Immature natural killer cell (primary cell): Measurements from ENCODE around the gene ADRM1. TPM values are rescaled to one million over a fixed set of nuclear protein-coding genes. Genes with fewer than 3 reads are reported as not detected.

Experiments
- DNase-seq, 3 donors: peaks; one replicate each; pipeline ENCODE4 v3.0.0; 2022; ENCODE audit warnings: mixed read lengths in 1 of 3
- H3K27ac Mint-ChIP-seq, 6 donors: one replicate each; pipeline ENCODE4 v1.8.0; 2020; ENCODE audit warnings: mixed read lengths in 6 of 6, mild to moderate bottlenecking in 5 of 6, inconsistent platforms in 4 of 6, moderate library complexity in 3 of 6
- H3K27me3 Mint-ChIP-seq, 3 donors: one replicate each; pipeline ENCODE4 v1.8.0; 2020 to 2021; ENCODE audit warnings: low read depth in 3 of 3, mild to moderate bottlenecking in 3 of 3, mixed read lengths in 3 of 3, moderate library complexity in 3 of 3, inconsistent platforms in 1 of 3
- H3K36me3 Mint-ChIP-seq, 3 donors: one replicate each; pipeline ENCODE4 v1.8.0; 2020; ENCODE audit warnings: mixed read lengths in 3 of 3, inconsistent platforms in 2 of 3, mild to moderate bottlenecking in 2 of 3
- H3K4me1 Mint-ChIP-seq, 2 donors: one replicate each; pipeline ENCODE4 v1.8.0; 2020; ENCODE audit warnings: inconsistent platforms in 2 of 2, mild to moderate bottlenecking in 2 of 2, mixed read lengths in 2 of 2, moderate library complexity in 1 of 2
- H3K4me3 Mint-ChIP-seq, 5 donors: one replicate each; pipeline ENCODE4 v1.8.0; 2020; ENCODE audit warnings: mild to moderate bottlenecking in 5 of 5, mixed read lengths in 5 of 5, inconsistent platforms in 3 of 5, moderate library complexity in 3 of 5
- H3K9me3 Mint-ChIP-seq, 6 donors: one replicate each; pipeline ENCODE4 v1.8.0; 2020; ENCODE audit warnings: mild to moderate bottlenecking in 6 of 6, mixed read lengths in 6 of 6, inconsistent platforms in 4 of 6, moderate library complexity in 3 of 6
- polyA plus RNA-seq, 3 donors: library from polyadenylated mRNA; unstranded; fragments of 300-500 nt; fragmentation: Illumina TruSeq; gene quantifications; one replicate each; pipeline ENCODE4 v1.2.3, GENCODE V29; 2021

The ADRM1 gene
- polyA plus RNA-seq, 3 donors from 2014 or later, result 97.2 to 132 (median 108) TPM

GRCh38 chr20:62293946-62294345 is 8.9 kb upstream of the ADRM1 start:
- peak overlapping the region in 2 of 5 donors; percentile 22 to 45 for H3K4me3 Mint-ChIP-seq
- H3K36me3 Mint-ChIP-seq, result peaks cover 4 to 11% (median 8%) of the 10 kb centered on the region in 3 donors
- peak overlapping the region; percentile 56 to 96 (median 86) for H3K27ac Mint-ChIP-seq
- no peaks in the 10 kb centered on the region for H3K9me3 Mint-ChIP-seq
- peaks cover under 1 to 8% (median 3%) of the 10 kb centered on the region in 3 donors for H3K27me3 Mint-ChIP-seq
- DNase-seq, result no peak
- peaks cover 37% of the 10 kb centered on the region in 2 donors for H3K4me1 Mint-ChIP-seq

DNA sequence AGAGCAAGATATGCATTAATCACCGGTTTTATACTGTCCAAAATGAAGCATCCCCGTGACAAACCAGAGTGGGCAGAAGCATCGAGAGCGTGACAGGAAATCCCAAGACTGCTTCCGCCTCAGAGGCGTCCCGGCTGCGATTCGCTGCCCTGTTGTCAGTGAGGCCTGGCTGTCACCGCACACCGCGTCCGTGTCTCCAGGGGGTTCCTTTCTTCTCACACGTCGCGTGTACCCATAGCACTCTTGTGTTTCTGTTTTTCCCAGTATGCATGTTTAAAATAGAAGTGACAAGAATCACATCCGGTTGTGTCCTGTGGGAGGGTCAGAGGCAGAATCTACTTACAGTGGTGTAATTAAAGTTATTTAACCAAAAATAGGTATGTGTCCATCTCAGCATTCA is 8.3 kb upstream of the ADRM1 start:
- no peaks in the 10 kb centered on the region for H3K9me3 Mint-ChIP-seq
- peaks cover 1 to 8% (median 3%) of the 10 kb centered on the region in 3 donors for H3K27me3 Mint-ChIP-seq
- DNase-seq, result peak in 1 of 3 donors; percentile 22

GRCh38 chr20:62296724-62297448 is 5.9 kb upstream of the ADRM1 start:
- Mint-ChIP-seq H3K4me1 (peaks cover 34 to 35% of the 10 kb centered on the region in 2 donors), H3K27ac (peak overlapping the region in 1 of 6 donors; percentile 31), H3K4me3 (no peak overlapping the region), H3K27me3 (peaks cover 4 to 7% (median 6%) of the 10 kb centered on the region in 3 donors), H3K36me3 (peaks cover 4 to 9% (median 8%) of the 10 kb centered on the region in 3 donors), H3K9me3 (no peaks in the 10 kb centered on the region)
- no peak for DNase-seq

More for the DNA sequence above, 8.3 kb upstream of the ADRM1 start:
- peak overlapping the region in 2 of 5 donors; percentile 9 to 40 for H3K4me3 Mint-ChIP-seq
- peaks cover 36 to 37% of the 10 kb centered on the region in 2 donors for H3K4me1 Mint-ChIP-seq
- peaks cover 4 to 9% (median 8%) of the 10 kb centered on the region in 3 donors for H3K36me3 Mint-ChIP-seq
- peak overlapping the region; percentile 7 to 94 (median 59) for H3K27ac Mint-ChIP-seq

DNA sequence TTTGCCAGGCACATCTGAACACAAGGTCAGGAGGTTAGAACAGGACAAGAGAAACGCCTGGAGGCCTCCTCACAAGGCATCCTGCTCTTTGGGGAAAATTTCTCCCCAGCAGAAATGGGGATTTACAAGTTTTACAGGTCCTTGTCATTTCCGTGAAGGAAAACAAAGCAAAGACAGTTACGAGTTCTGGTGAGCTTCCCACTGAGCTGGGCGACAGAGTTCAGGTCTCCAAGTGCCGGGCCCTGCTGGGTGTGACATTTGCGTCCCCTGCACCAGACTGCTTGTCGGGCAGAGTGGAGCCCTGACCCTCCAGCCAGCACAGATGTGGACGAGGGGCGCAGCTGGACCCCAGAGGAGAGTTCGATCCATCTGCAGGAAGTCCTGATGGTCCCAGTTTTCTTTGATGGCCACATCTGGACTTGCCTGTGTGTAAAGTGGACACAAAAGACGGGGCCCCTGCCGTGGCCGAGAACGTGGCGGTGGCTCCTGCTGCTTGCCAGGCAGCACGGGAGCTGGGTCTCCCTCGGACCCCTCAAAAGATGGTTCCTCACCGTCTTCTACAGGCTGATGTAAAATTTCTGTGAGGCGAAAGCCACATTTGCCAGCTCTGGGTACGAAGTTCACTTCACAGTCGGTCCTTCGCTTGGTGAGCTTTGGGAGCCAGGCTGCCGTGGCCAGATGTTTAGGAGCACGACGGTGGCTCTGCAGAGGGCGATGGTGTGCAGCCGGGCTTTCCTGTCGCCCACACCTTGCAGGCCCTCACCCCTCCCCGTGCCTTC is 5.2 kb upstream of the ADRM1 start:
- Mint-ChIP-seq H3K4me3 (no peak overlapping the region), H3K27ac (no peak overlapping the region), H3K36me3 (peaks cover 4 to 9% (median 4%) of the 10 kb centered on the region in 3 donors), H3K9me3 (no peaks in the 10 kb centered on the region), H3K27me3 (peaks cover 5 to 8% (median 6%) of the 10 kb centered on the region in 3 donors), H3K4me1 (peaks cover 28 to 30% of the 10 kb centered on the region in 2 donors)
- DNase-seq, result no peak

DNA sequence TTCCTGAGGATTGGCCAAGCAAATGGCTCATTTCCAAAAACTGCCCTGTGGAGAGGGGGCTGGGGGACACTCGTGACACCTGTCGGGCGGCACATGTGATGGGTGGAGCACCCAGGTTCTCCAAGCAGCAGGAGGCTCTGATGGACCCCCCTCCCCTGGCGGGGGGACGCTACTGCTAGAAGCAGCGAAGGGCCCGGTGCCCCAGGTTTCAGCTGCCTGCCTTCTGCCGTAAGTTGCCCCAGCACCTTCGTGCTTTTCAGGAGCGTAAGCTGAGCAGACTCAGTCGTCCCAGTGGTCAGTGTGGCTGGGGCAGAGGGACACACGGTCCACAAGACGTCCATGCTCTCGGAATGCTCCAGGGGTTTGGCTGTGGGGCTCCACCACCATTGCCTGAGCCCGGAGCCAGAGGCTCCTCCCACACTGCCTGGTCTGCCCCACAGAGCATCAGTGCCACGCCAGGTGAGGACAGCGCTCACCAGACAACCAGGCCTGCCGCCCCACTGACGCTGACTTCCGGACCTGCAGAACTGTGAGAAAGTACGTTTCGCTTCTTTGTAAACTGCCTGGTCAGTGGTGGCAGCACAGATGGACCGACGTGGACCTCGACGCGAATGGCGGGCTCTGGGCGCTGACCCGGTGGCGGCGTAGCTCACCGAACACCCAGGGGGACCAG is 4.1 kb upstream of the ADRM1 start:
- DNase-seq, result no peak
- Mint-ChIP-seq H3K36me3 (peaks cover 4 to 9% (median 4%) of the 10 kb centered on the region in 3 donors), H3K4me3 (no peak overlapping the region), H3K9me3 (no peaks in the 10 kb centered on the region), H3K27me3 (peaks cover 4 to 8% (median 8%) of the 10 kb centered on the region in 3 donors), H3K4me1 (peaks cover 21 to 23% of the 10 kb centered on the region in 2 donors), H3K27ac (no peak overlapping the region)

DNA sequence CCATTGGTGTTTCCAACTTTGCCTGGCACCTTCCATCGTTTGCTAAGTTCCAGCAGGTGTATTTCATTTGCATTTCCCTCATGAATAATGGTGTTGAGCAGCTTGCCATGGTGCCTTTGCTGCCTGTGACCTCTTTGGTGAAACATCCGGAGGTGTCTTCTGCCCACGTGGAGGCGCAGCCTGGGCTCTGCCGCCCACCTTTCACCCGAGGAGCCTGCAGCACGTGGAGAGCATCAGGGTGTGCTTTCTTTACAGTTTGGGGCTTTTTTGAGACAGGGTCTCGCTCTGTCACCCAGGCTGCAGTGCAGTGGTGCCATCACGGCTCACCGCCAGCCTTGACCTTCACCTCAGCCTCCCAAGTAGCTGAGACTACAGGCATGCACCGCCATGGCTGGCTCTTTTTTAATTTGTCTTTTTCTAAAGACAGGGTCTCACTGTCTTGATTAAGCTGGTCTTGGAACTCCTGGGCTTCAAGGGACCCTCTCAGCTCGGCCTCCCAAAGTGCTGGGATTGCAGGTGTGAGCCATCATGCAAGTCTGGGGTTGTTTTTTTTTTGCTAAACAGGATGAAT is 3.0 kb upstream of the ADRM1 start:
- Mint-ChIP-seq H3K27me3 (peaks cover 4 to 10% (median 4%) of the 10 kb centered on the region in 3 donors), H3K4me1 (peaks cover 24 to 26% of the 10 kb centered on the region in 2 donors), H3K36me3 (peaks cover 0 to 6% (median 0%) of the 10 kb centered on the region in 3 donors), H3K27ac (no peak overlapping the region), H3K4me3 (no peak overlapping the region), H3K9me3 (no peaks in the 10 kb centered on the region)
- no peak for DNase-seq

DNA sequence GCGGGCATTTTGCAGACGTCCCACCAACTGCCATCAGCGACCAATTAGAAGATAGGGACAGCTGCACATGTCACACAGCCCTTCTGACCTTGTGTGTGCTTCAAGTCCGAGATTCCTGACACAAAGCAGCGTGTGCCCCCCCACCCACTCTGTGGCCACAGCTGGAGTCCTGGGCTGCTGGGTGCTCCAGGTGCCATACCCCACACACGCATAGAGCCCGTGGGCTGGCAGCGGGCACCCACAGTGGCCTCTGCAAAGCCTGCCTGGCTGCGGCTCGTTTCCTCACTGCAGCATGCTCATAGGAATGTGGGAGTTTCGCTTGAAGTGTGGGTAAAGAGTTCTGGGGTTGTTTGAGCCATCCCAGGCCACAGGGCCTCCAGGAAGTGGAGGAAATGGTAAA is 2.5 kb upstream of the ADRM1 start:
- no peaks in the 10 kb centered on the region for H3K9me3 Mint-ChIP-seq
- peaks cover 0 to 6% (median 0%) of the 10 kb centered on the region in 3 donors for H3K36me3 Mint-ChIP-seq
- H3K4me3 Mint-ChIP-seq, result no peak overlapping the region
- DNase-seq, result no peak
- no peak overlapping the region for H3K27ac Mint-ChIP-seq
- H3K27me3 Mint-ChIP-seq, result peaks cover 4 to 10% (median 4%) of the 10 kb centered on the region in 3 donors
- H3K4me1 Mint-ChIP-seq, result peaks cover 30 to 32% of the 10 kb centered on the region in 2 donors

GRCh38 chr20:62301111-62301668 is 1.6 kb upstream of the ADRM1 start:
- H3K27ac Mint-ChIP-seq, result peak overlapping the region in 5 of 6 donors; percentile 40 to 99 (median 94)
- no peaks in the 10 kb centered on the region for H3K36me3 Mint-ChIP-seq
- H3K27me3 Mint-ChIP-seq, result peaks cover 2 to 10% (median 6%) of the 10 kb centered on the region in 3 donors
- H3K9me3 Mint-ChIP-seq, result no peaks in the 10 kb centered on the region
- H3K4me3 Mint-ChIP-seq, result peak overlapping the region in 4 of 5 donors; percentile 10 to 96 (median 46)
- H3K4me1 Mint-ChIP-seq, result peaks cover 33 to 36% of the 10 kb centered on the region in 2 donors
- no peak for DNase-seq

DNA sequence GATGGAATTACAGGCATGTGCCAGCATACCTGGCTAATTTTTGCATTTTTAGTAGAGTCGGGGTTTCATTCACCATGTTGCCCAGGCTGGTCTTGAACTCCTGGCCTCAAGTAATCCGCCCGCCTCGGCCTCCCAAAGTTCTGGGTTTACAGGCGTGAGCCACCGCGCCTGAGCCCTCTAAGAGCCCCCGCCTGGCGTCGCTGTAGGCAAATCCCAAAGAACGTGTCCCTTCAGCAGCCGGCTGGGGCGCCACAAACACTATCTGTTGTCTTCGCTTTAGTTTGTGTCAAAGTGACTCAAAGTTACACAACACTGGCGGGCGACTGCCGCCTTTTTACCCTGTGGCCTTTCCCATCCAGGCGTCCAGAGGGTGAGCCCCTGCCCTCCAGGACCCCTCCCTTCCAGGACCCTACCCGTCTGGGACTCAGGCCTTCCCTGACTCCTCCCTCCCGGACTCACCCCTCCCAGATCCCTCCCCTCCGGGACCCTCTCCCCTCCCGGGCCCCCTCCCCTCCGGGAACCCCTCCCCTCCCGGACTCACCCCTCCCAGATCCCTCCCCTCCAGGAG is 940 bp upstream of the ADRM1 start:
- Mint-ChIP-seq H3K4me1 (peaks cover 33 to 36% of the 10 kb centered on the region in 2 donors), H3K27me3 (peaks cover 2 to 10% (median 7%) of the 10 kb centered on the region in 3 donors), H3K36me3 (no peaks in the 10 kb centered on the region), H3K9me3 (no peaks in the 10 kb centered on the region), H3K27ac (peak overlapping the region; percentile 94 to 99 (median 97)), H3K4me3 (peak overlapping the region; percentile 94 to 96 (median 95))
- DNase-seq, result peak; percentile 81 to 84 (median 81)

DNA sequence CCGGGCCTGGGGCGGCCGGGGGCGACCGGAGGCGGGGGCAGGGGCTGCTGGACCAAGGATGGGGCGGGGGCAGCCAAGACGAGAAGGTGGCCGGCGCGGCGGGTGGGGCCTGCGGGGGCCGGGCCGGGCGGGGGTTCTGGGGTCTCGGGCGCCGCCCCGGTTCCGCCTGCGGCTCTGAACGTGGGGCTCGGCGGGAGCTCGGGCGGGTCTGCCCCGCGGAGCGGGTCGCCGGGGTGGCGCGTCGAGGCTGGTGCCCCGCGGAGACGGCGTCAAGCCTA is 204 bp downstream of the ADRM1 start:
- Mint-ChIP-seq H3K4me1 (peaks cover 33 to 36% of the 10 kb centered on the region in 2 donors), H3K36me3 (no peaks in the 10 kb centered on the region)
- DNase-seq, result no peak

GRCh38 chr20:62303340-62304226 is 786 bp downstream of the ADRM1 start:
- H3K27ac Mint-ChIP-seq, result peak overlapping the region; percentile 45 to 89 (median 82)
- no peaks in the 10 kb centered on the region for H3K9me3 Mint-ChIP-seq
- H3K36me3 Mint-ChIP-seq, result no peaks in the 10 kb centered on the region
- peaks cover 2 to 10% (median 7%) of the 10 kb centered on the region in 3 donors for H3K27me3 Mint-ChIP-seq
- peak; percentile 24 to 26 (median 25) for DNase-seq
- H3K4me3 Mint-ChIP-seq, result peak overlapping the region; percentile 88 to 92 (median 88)
- peaks cover 33 to 36% of the 10 kb centered on the region in 2 donors for H3K4me1 Mint-ChIP-seq

More for the DNA sequence above, 204 bp downstream of the ADRM1 start:
- no peaks in the 10 kb centered on the region for H3K9me3 Mint-ChIP-seq
- peak overlapping the region in 5 of 6 donors; percentile 81 to 99 (median 96) for H3K27ac Mint-ChIP-seq
- peaks cover 2 to 10% (median 7%) of the 10 kb centered on the region in 3 donors for H3K27me3 Mint-ChIP-seq
- peak overlapping the region; percentile 80 to 96 (median 94) for H3K4me3 Mint-ChIP-seq
